Measurements from ENCODE around the gene TACR1. TPM values are rescaled to one million over a fixed set of nuclear protein-coding genes. Genes with fewer than 3 reads are reported as not detected.

Gene TACR1
- total RNA-seq, 1 donor from 2014 or later: 0.11 TPM

DNA sequence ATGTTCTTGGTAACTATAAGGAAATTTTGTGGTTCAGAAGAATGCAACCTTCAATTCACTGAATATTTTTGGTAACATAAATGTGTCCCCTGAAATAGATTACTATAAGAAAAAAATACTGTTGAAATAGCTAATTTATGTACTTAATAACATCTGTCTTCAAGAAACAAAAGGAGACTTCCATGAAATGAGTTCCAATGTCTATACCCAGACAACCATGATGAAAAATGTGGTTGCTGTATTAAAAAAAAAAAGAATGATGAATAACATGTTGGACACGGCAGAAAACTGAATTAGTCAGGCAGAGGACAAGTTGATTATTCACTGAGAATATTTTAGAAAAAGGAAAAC, 98.5 kb downstream of the TACR1 start:
- DNase-seq (no peak), ATAC-seq (ENCODE audit: poor library complexity) (no peak)
- intact Hi-C loops (cut with DNase I): no loop called here

- intact Hi-C loops (cut with DNase I): no loop called here
- ATAC-seq (ENCODE audit: poor library complexity) (no peak), DNase-seq (no peak)
These were observed 99.1 kb downstream of the TACR1 start for GRCh38 chr2:75100011-75100800.

- intact Hi-C loops (cut with DNase I): no loop called here
- DNase-seq (no peak), ATAC-seq (ENCODE audit: poor library complexity) (no peak)
These were observed 99.8 kb downstream of the TACR1 start for GRCh38 chr2:75099521-75099922.

GRCh38 chr2:75098856-75099255, 100.5 kb downstream of the TACR1 start:
- intact Hi-C loops (cut with DNase I): no loop called here
- no peak for ATAC-seq (ENCODE audit: poor library complexity)

DNA sequence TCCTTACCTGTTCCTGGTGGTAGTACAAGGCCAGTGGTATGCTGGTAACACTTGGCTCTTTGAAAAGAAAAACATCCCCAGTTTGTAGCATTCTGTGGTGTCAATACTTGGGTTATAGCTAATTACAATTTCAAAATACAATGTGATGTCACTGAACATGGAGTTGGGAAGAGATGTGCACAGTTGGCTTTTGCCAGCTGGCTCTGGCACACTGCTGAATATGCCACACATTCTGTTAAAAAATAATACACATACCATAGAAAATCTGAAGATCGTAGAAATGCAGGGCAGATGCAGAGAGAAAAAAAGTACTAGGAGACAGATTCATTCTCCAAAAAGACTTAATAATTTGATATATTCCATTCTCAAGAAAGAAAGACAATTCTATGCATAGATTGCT, 101.5 kb downstream of the TACR1 start:
- intact Hi-C loops (cut with DNase I): no loop called here
- ATAC-seq (ENCODE audit: poor library complexity) (no peak), DNase-seq (no peak)

More at GRCh38 chr2:75098856-75099255, 100.5 kb downstream of the TACR1 start:
- DNase-seq: no peak

- intact Hi-C loops (cut with DNase I): no loop called here
- no peak for DNase-seq
- ATAC-seq (ENCODE audit: poor library complexity): no peak
These were observed 104.9 kb downstream of the TACR1 start for GRCh38 chr2:75094405-75094804.

DNA sequence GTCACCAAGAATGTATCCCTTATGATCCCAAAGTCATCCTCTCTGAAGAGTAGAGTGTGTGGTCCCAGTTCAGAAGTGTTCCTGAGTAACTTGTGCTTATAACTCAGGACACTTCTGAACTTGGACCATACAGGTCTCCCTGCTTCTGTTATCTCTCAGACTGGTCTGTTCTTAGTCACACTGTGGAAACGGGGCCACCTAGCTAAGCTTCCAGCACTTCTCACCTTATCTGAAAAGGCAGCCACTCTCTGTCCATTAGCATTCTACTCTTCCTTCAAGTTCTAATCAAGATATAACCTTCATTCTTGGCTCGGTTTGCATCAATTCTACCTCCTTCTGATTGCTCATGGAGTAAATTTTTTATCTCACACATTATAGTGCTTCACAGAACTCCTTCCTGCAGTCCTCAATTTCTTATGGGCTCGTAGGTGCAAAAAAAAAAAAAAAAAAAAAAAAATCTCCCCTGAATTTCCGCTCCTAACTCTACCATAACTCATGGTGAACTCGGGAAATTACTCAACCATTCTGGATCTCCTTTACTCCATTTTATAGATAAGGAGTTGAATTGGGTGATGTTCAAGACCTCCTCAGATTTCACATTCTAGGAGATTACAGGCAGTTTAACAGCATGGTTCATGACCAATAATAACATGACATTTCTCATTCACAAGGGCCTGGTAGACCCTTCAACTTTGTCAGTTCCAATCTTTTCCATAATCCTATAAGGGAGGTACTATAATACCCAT, 108.4 kb downstream of the TACR1 start:
- DNase-seq: no peak
- no peak for ATAC-seq (ENCODE audit: poor library complexity)
- intact Hi-C loops (cut with DNase I): no loop called here

DNA sequence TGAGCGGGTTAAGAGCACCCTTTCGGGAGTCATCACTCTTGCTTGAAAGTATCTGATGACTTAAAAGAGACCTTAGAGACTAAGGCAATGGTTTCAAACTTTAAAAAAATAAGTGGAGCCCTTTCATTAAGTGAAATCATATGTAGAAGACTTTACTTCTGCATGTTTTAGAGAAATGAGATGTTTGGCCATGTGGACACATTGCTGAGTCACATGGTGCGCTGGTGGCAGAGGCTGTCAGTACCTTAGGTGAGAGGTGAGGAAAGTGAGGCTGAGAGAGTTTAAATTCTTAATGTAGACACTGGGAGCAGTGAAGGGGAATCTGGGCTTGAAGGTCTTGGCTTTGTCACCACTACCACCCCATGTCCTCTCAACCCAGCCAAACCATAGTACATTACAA, 109.8 kb downstream of the TACR1 start:
- ATAC-seq (ENCODE audit: poor library complexity): no peak
- intact Hi-C loops (cut with DNase I): no loop called here

GRCh38 chr2:75088791-75089190, 110.5 kb downstream of the TACR1 start:
- ATAC-seq (ENCODE audit: poor library complexity) (no peak), DNase-seq (no peak)
- intact Hi-C loops (cut with DNase I): no loop called here

More for the DNA sequence above, 109.8 kb downstream of the TACR1 start:
- DNase-seq: no peak

DNA sequence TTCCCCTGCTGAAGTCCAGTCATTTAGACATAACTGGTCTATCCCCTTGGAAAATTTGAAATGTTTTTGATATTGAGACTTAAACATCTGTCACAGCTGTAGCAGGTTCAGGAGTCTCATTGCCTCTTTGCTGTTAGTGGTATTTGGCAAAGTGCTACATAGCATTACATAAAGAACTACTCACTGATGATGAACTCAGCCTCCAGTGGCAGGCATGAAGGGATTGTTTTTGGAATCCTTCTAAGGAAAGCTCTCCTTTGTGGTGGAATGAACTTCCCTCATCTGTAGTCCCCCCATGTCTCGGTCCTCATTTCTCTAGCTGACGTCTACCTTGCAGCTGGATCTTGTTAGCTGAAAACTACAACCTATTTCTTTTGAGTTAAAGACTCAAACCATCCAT, 111.6 kb downstream of the TACR1 start:
- DNase-seq (no peak), ATAC-seq (ENCODE audit: poor library complexity) (no peak)
- intact Hi-C loops (cut with DNase I): no loop called here

- ATAC-seq (ENCODE audit: poor library complexity) (no peak), DNase-seq (no peak)
- intact Hi-C loops (cut with DNase I): no loop called here
These were observed 119.7 kb downstream of the TACR1 start for GRCh38 chr2:75079575-75079974.

- DNase-seq (no peak), ATAC-seq (ENCODE audit: poor library complexity) (no peak)
- intact Hi-C loops (cut with DNase I): no loop called here
These were observed 121.4 kb downstream of the TACR1 start for GRCh38 chr2:75077909-75078308.

DNA sequence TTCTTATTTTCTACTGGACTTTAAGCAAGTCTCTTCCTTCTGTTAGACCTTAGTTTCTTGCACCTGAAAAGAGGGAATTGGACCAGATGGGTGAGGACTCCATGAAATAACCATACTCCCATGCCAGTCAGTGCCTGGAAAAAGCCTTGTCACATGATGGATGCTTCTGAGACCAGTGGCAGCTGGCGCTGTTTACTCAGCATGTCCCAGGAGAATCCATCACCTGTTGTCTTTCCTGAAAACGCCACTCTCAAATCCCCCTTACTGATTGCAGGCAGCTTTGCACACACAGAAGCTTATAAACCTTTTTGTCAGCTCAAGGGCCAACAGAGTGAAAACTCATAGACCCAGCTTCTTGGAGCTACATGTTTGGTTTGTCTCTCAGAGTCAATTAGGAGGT, 123.2 kb downstream of the TACR1 start:
- ATAC-seq (ENCODE audit: poor library complexity) (no peak), DNase-seq (no peak)
- intact Hi-C loops (cut with DNase I): no loop called here

- intact Hi-C loops (cut with DNase I): loop anchor here (5.0 kb wide), 1 partner anchor 152 kb away; no protein-coding TSS in a partner anchor
These were observed 124.6 kb downstream of the TACR1 start for GRCh38 chr2:75074708-75075107.

DNA sequence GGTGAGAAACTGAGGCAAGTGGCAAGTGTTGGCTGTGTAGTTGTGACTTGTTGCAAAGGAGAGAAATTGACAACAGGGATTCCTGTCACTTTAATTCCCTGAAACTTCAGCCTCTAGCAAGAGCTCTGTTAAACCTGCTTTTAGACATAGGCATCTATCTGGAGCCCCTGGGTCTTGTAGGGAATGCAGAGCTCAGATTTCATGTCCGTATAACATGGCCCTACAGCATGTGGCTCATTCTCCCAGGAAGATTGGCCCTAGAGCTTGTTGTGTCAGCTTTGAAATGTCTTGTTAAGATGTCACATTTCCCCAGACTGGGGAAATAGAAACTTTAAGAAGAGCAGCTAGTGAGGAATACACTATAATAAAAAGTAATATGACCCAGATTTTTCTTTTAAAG, 125.1 kb downstream of the TACR1 start:
- DNase-seq (no peak), ATAC-seq (ENCODE audit: poor library complexity) (no peak)
- intact Hi-C loops (cut with DNase I): loop anchor here (5.0 kb wide), 1 partner anchor 152 kb away; no protein-coding TSS in a partner anchor

More at GRCh38 chr2:75074708-75075107, 124.6 kb downstream of the TACR1 start:
- no peak for ATAC-seq (ENCODE audit: poor library complexity)
- no peak for DNase-seq

GRCh38 chr2:75071766-75072165, 127.6 kb downstream of the TACR1 start:
- intact Hi-C loops (cut with DNase I): loop anchor here (5.0 kb wide), 1 partner anchor 149 kb away; no protein-coding TSS in a partner anchor
- ATAC-seq (ENCODE audit: poor library complexity): no peak
- DNase-seq: no peak

DNA sequence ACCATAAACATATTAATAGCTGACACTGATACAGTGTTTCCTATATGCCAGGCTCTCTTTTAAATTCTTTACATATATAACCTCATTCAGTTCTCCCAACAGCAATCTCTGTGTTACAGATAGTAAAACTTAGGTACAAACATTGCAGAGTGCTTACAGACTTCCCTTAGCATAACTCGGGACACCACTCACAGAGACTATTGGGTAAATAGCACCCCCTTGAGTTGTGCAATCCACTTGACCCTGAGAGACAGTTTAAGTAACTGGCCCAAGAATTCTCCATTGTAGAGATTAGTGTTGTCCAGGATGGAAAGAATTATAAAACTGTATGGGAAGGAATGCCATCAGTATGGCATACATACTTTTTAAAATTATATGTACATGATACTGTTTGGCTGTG, 130.8 kb downstream of the TACR1 start:
- intact Hi-C loops (cut with DNase I): loop anchor here (10.0 kb wide), 1 partner anchor 336 kb away; no protein-coding TSS in a partner anchor
- ATAC-seq (ENCODE audit: poor library complexity) (no peak), DNase-seq (no peak)

GRCh38 chr2:75067506-75067905, 131.8 kb downstream of the TACR1 start:
- DNase-seq (no peak), ATAC-seq (ENCODE audit: poor library complexity) (no peak)
- intact Hi-C loops (cut with DNase I): loop anchor here (10.0 kb wide), 1 partner anchor 337 kb away; no protein-coding TSS in a partner anchor

GRCh38 chr2:75066121-75066902, 133.0 kb downstream of the TACR1 start:
- intact Hi-C loops (cut with DNase I): loop anchor here (10.0 kb wide), 1 partner anchor 338 kb away; no protein-coding TSS in a partner anchor
- ATAC-seq (ENCODE audit: poor library complexity): no peak
- DNase-seq: no peak

All from Right ventricle myocardium superior (tissue), 1 donor.